Endothelial cell of umbilical vein (primary cell): ENCODE data around the gene RAP1GAP2. TPM values are rescaled to one million over a fixed set of nuclear protein-coding genes. Genes with fewer than 3 reads are reported as not detected.

Experiments used
- BruUV-seq: library from RNA; stranded (reverse); fragments of 400-500 nt; replicated peaks from 2 replicates; lab custom pipeline; 2021; lab: Mats Ljungman, UMichigan
- CTCF ChIA-PET: fragments of 300-600, 350-600 bp; sonication (Branson Sonifier 250); formaldehyde crosslinking; loops from one replicate; lab custom pipeline; 2021; ENCODE audit warnings: antibody characterized with exemption, inconsistent platforms; lab: Charles Lee
- POLR2A ChIA-PET: fragments of 300-600, 350-600 bp; sonication (Branson Sonifier 250); formaldehyde crosslinking; loops from one replicate; lab custom pipeline; 2021; ENCODE audit warnings: antibody characterized with exemption, inconsistent platforms; lab: Charles Lee
- DNase-seq: peaks from one replicate; pipeline ENCODE4 v3.0.0-alpha.2; 2011; ENCODE audit warnings: low read depth, low spot score
- FAIRE-seq: peaks from 2 replicates; lab custom pipeline; 2011; peaks lifted over from hg19 to GRCh38; lab: Jason Lieb, UNC
- H2AFZ ChIP-seq: 2 replicates; pipeline ENCODE4 v1.6.0; 2012; ENCODE audit warnings: low read depth, low read length, control low read depth, inconsistent platforms
- H3K27ac ChIP-seq: 2 replicates; pipeline ENCODE4 v1.5.1; 2011; ENCODE audit warnings: low read depth, mild to moderate bottlenecking, control low read depth, low read length, moderate library complexity; ENCODE audit not compliant: insufficient read depth
- H3K27me3 ChIP-seq, 2 experiments: 2 replicates each; pipeline versions ENCODE4 v1.6.0 to v1.6.1; 2011; ENCODE audit warnings: low read length in 2 of 2, mixed read lengths in 1 of 2; ENCODE audit not compliant: control insufficient read depth in 2 of 2, insufficient read depth in 2 of 2
- H3K36me3 ChIP-seq, 2 experiments: 2 replicates in 1 of 2; 3 replicates in 1 of 2; pipeline ENCODE4 v1.5.1; 2011; ENCODE audit warnings: low read length in 2 of 2, mild to moderate bottlenecking in 1 of 2, moderate library complexity in 1 of 2; ENCODE audit not compliant: control insufficient read depth in 2 of 2, insufficient read depth in 2 of 2; ENCODE audit errors: extremely low read depth in 1 of 2
- H3K4me1 ChIP-seq: 3 replicates; pipeline ENCODE4 v1.5.1; 2011; ENCODE audit warnings: mild to moderate bottlenecking, low read length; ENCODE audit not compliant: control insufficient read depth, insufficient read depth; ENCODE audit errors: extremely low read depth
- H3K4me2 ChIP-seq: 2 replicates; pipeline ENCODE4 v1.6.1; 2011; ENCODE audit warnings: low read length, control low read depth, mixed read lengths; ENCODE audit not compliant: insufficient read depth
- H3K4me3 ChIP-seq, 3 experiments: fragments of 200-600 bp in 1 of 3; sonication (generic), shearing (Covaris generic) in 1 of 3; replicated peaks in 1 of 3; 2 replicates each; pipeline ENCODE4 v1.5.1; 2011 to 2016; ENCODE audit warnings: control low read depth in 3 of 3, low read length in 3 of 3, mild to moderate bottlenecking in 2 of 3, inconsistent platforms in 1 of 3, low read depth in 1 of 3, moderate library complexity in 1 of 3; ENCODE audit not compliant: insufficient read depth in 1 of 3
- H3K79me2 ChIP-seq: 2 replicates; pipeline ENCODE4 v1.6.0; 2012; ENCODE audit warnings: low read length, inconsistent platforms; ENCODE audit not compliant: control insufficient read depth, insufficient read depth
- H3K9ac ChIP-seq: replicated peaks from 2 replicates; pipeline ENCODE3; 2011; ENCODE audit warnings: low read length, control low read depth; ENCODE audit not compliant: insufficient read depth; ENCODE audit errors: extremely low read depth
- H3K9me1 ChIP-seq: replicated peaks from 3 replicates; pipeline ENCODE4 v1.6.0; 2011; ENCODE audit warnings: mild to moderate bottlenecking, low read length; ENCODE audit not compliant: control insufficient read depth, insufficient read depth; ENCODE audit errors: extremely low read depth
- H3K9me3 ChIP-seq: replicated peaks from 2 replicates; pipeline ENCODE4 v1.5.1; 2012; ENCODE audit warnings: low read length, inconsistent platforms; ENCODE audit not compliant: control insufficient read depth, insufficient read depth
- H4K20me1 ChIP-seq: replicated peaks from 2 replicates; pipeline ENCODE3; 2011; ENCODE audit warnings: mild to moderate bottlenecking, low read length; ENCODE audit not compliant: control insufficient read depth, insufficient read depth; ENCODE audit errors: extremely low read depth
- CTCF ChIP-seq, 2 donors: IDR thresholded peaks; 1 replicate in 1 of 2; 2 replicates in 1 of 2; pipeline ENCODE4 v1.5.1; 2011; ENCODE audit warnings: low read length in 2 of 2, mild to moderate bottlenecking in 2 of 2, moderate library complexity in 2 of 2, control low read depth in 1 of 2, inconsistent platforms in 1 of 2, low read depth in 1 of 2; ENCODE audit not compliant: insufficient read depth in 1 of 2; ENCODE audit errors: extremely low read depth in 1 of 2
- EZH2 ChIP-seq: IDR thresholded peaks from 2 replicates; pipeline ENCODE4 v1.6.1; 2012; ENCODE audit warnings: borderline replicate concordance, low read depth, mild to moderate bottlenecking, moderate library complexity, low read length, inconsistent platforms; ENCODE audit not compliant: severe bottlenecking
- FOS ChIP-seq: IDR thresholded peaks from 2 replicates; pipeline ENCODE4 v1.6.1; 2011; ENCODE audit warnings: mild to moderate bottlenecking, low read length, moderate library complexity, borderline replicate concordance; ENCODE audit not compliant: insufficient read depth
- GATA2 ChIP-seq: IDR thresholded peaks from 2 replicates; pipeline ENCODE4 v1.7.0; 2011; ENCODE audit warnings: low read depth, mild to moderate bottlenecking, moderate library complexity, mixed read lengths, low read length; ENCODE audit not compliant: insufficient read length, insufficient read depth
- JUN ChIP-seq: IDR thresholded peaks from 2 replicates; pipeline ENCODE4 v1.6.1; 2011; ENCODE audit warnings: borderline replicate concordance, low read depth; ENCODE audit not compliant: insufficient read length, insufficient read depth
- MYC ChIP-seq: IDR thresholded peaks from one replicate; pipeline ENCODE4 v1.6.1; 2011; ENCODE audit warnings: mild to moderate bottlenecking, low read depth, low read length
- POLR2AphosphoS5 ChIP-seq: IDR thresholded peaks from 2 replicates; pipeline ENCODE4 v1.6.1; 2012; ENCODE audit warnings: low read depth, mild to moderate bottlenecking, control low read depth, low read length, moderate library complexity; ENCODE audit not compliant: insufficient read depth
- dilution Hi-C: fragments of 300-500 bp; cut with MboI; formaldehyde crosslinking; loops from one replicate; pipeline ENCODE4 v1.15.0; 2019; ENCODE audit warnings: low sequenced_read_pairs; ENCODE audit not compliant: extremely low pct_ligation_motif_present
- intact Hi-C: fragments of 100-400 bp; cut with micrococcal nuclease; formaldehyde crosslinking; loops from one replicate; pipeline ENCODE4 v1.10.0; 2022
- polyA plus RNA-seq, 4 experiments: library from polyadenylated mRNA; depleted of rRNA in 3 of 4; stranded (reverse) in 3 of 4; unstranded in 1 of 4; fragments of >200 nt; gene quantifications; 2 replicates each; pipeline versions ENCODE4 v1.2.1 to v1.2.3, GENCODE V29; 2011 to 2012; ENCODE audit warnings: missing spikeins in 1 of 4
- total RNA-seq: library from RNA; stranded (reverse); gene quantifications from 2 replicates; pipeline ENCODE4 v1.2.3, GENCODE V29; 2021

The RAP1GAP2 gene
- total and polyA plus RNA-seq, 2 donors (not counting 3 experiments of a cell fraction or from before 2014, with no cell fraction given): 1.4 to 3.6 TPM

- H3K27me3 ChIP-seq: no peaks in the 10 kb centered on the region
- no peaks in the 10 kb centered on the region for H3K9me1 ChIP-seq
- dilution Hi-C loops: no loop called here
- no peaks in the 10 kb centered on the region for H3K9me3 ChIP-seq
- ChIA-PET POLR2A (no interaction called here), CTCF (interaction anchor here (0.5 to 6.9 kb wide), 8 partner anchors 11 to 912 kb away, joined by 3 to 139 read pairs (median 4); no protein-coding TSS in a partner anchor)
- no peaks in the 10 kb centered on the region for H3K79me2 ChIP-seq
- no peak for TF ChIP-seq POLR2AphosphoS5
- no peaks in the 10 kb centered on the region for H3K4me1 ChIP-seq
- H4K20me1 ChIP-seq: no peaks in the 10 kb centered on the region
- intact Hi-C loops: loop anchor here (5.0 kb wide), 1 partner anchor 822 kb away; no protein-coding TSS in a partner anchor
- no TSS peak for BruUV-seq
- no peak overlapping the region for H3K4me2 ChIP-seq
- FAIRE-seq (no peak), DNase-seq (no peak)
- H3K4me3 ChIP-seq: no peak overlapping the region
- no peak overlapping the region for H3K9ac ChIP-seq
- no peaks in the 10 kb centered on the region for H3K36me3 ChIP-seq
- no peak overlapping the region for H3K27ac ChIP-seq
- no peak overlapping the region for H2AFZ ChIP-seq
Observed at GRCh38 chr17:2825253-2825970, 29.2 kb downstream of the RAP1GAP2 start.

GRCh38 chr17:2828397-2829038 lies 32.3 kb downstream of the RAP1GAP2 start:
- peak; percentile 78 for FAIRE-seq

More at GRCh38 chr17:2828397-2829038, 32.3 kb downstream of the RAP1GAP2 start:
- Histone ChIP-seq H3K4me2 (no peak overlapping the region), H3K36me3 (no peaks in the 10 kb centered on the region), H3K4me3 (no peak overlapping the region), H3K27ac (no peak overlapping the region), H4K20me1 (no peaks in the 10 kb centered on the region), H3K9me1 (no peaks in the 10 kb centered on the region), H3K79me2 (no peaks in the 10 kb centered on the region), H2AFZ (no peak overlapping the region), H3K27me3 (no peaks in the 10 kb centered on the region), H3K4me1 (no peaks in the 10 kb centered on the region), H3K9ac (no peak overlapping the region), H3K9me3 (no peaks in the 10 kb centered on the region)
- DNase-seq: peak; percentile 44
- dilution Hi-C loops (no loop called here), intact Hi-C loops (loop anchor here (1.0 to 5.0 kb wide), 4 partner anchors 20 to 819 kb away; no protein-coding TSS in a partner anchor)
- ChIA-PET POLR2A (no interaction called here), CTCF (interaction anchor here (1.0 to 6.9 kb wide), 4 partner anchors 20 to 894 kb away, joined by 3 to 139 read pairs (median 6); no protein-coding TSS in a partner anchor)
- TF ChIP-seq CTCF (IDR thresholded peaks at IDR 0.05; ENCODE audit: extremely low read depth in 1 of 2, insufficient read depth in 1 of 2, low read depth in 1 of 2, low read length in 2 of 2) (peak; percentile 73 to 93), MYC (no peak), GATA2 (no peak), FOS (no peak), EZH2 (no peak), JUN (no peak)
- no TSS peak for BruUV-seq
